Effector memory CD8-positive, alpha-beta T cell (primary cell): ENCODE data around the gene SGO2.
"Not testable (repeated sequence)": the region's sequence is repeated elsewhere in the genome, so short reads cannot be mapped to it uniquely, and the experiment has no call there.

Source experiments
- ATAC-seq: fragments of 150-1000 bp; cut with Tn5 transposase; replicated peaks from 2 replicates; pipeline ENCODE4 v1.10.0; 2021; ENCODE audit warnings: mild to moderate bottlenecking, moderate library complexity
- DNase-seq, 3 experiments: peaks; one replicate each; pipeline ENCODE4 v3.0.0; 2021
- H3K27ac Mint-ChIP-seq, 2 donors: one replicate each; pipeline ENCODE4 v1.8.0; 2022; ENCODE audit warnings: mild to moderate bottlenecking in 2 of 2, mixed read lengths in 2 of 2, moderate library complexity in 2 of 2
- H3K27me3 Mint-ChIP-seq, 2 donors: one replicate each; pipeline ENCODE4 v1.8.0; 2022; ENCODE audit warnings: mixed read lengths in 2 of 2
- H3K36me3 Mint-ChIP-seq: one replicate; pipeline ENCODE4 v1.8.0; 2022; ENCODE audit warnings: mild to moderate bottlenecking, moderate library complexity, mixed read lengths; ENCODE audit not compliant: insufficient read depth
- H3K4me1 Mint-ChIP-seq, 2 donors: one replicate each; pipeline ENCODE4 v1.8.0; 2022; ENCODE audit warnings: low read depth in 2 of 2, mixed read lengths in 2 of 2
- H3K4me3 Mint-ChIP-seq, 2 donors: one replicate each; pipeline ENCODE4 v1.8.0; 2022; ENCODE audit warnings: mild to moderate bottlenecking in 2 of 2, mixed read lengths in 2 of 2, moderate library complexity in 2 of 2
- H3K9me3 Mint-ChIP-seq, 2 donors: one replicate each; pipeline ENCODE4 v1.8.0; 2022; ENCODE audit warnings: mixed read lengths in 2 of 2

SGO2 gene

DNA sequence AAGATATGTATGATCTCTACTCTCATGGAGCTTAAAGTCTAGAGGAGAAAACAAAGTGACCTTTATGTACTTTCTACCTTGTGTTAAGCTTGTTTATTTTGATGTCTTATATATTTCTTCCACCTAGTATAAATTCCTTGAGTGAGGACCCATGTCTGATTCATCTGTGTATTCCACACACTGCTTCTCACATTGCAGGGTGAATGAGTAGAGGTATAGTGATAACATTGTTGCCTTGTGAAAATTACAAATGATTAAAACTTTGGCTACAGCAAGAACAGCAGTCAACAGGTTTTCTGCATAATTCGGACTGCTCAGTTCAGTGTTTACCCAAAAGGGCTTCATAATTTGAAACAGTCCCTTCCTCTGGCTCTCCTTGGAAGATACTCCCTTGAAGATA is 96.1 kb downstream of the SGO2 start:
- no peak overlapping the region for H3K4me3 Mint-ChIP-seq
- ATAC-seq (no peak), DNase-seq (no peak)
- H3K9me3 Mint-ChIP-seq = no peaks in the 10 kb centered on the region
- peaks cover 20 to 38% of the 10 kb centered on the region in 2 donors for H3K27me3 Mint-ChIP-seq
- no peak overlapping the region for H3K27ac Mint-ChIP-seq
- peaks cover 0 to 1% of the 10 kb centered on the region in 2 donors for H3K4me1 Mint-ChIP-seq
- no peaks in the 10 kb centered on the region for H3K36me3 Mint-ChIP-seq

- H3K4me1 Mint-ChIP-seq = no peaks in the 10 kb centered on the region
- DNase-seq (no peak), ATAC-seq (no peak)
- H3K36me3 Mint-ChIP-seq = no peaks in the 10 kb centered on the region
- no peak overlapping the region for H3K27ac Mint-ChIP-seq
- H3K4me3 Mint-ChIP-seq = no peak overlapping the region
- peaks cover 35 to 57% of the 10 kb centered on the region in 2 donors for H3K27me3 Mint-ChIP-seq
- no peaks in the 10 kb centered on the region for H3K9me3 Mint-ChIP-seq
Observed at GRCh38 chr2:200624026-200624425, 98.0 kb downstream of the SGO2 start.

- Mint-ChIP-seq H3K9me3 (no peaks in the 10 kb centered on the region), H3K4me3 (no peak overlapping the region), H3K27me3 (peaks cover 41 to 63% of the 10 kb centered on the region in 2 donors), H3K27ac (no peak overlapping the region), H3K4me1 (no peaks in the 10 kb centered on the region), H3K36me3 (no peaks in the 10 kb centered on the region)
- DNase-seq (no peak), ATAC-seq (no peak)
Observed at GRCh38 chr2:200624658-200625057, 98.7 kb downstream of the SGO2 start.

DNA sequence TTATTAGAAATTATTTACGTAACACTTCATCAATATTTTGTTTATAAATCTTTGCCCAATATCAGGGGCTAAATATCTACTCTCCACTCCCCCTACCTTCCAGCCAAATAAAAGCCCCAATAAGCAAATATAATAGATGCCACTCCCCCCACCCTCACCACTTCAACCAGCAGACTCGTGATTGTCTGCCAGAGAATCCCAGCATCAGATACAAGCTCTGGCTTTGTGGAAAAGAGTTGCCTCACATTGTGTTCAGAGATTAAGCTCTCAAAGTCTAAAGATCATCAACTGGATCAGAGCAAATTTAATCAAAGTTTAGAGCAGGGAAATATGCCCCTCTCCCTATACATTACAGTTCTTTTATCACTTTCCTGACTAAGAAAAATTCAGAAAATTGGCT is 99.3 kb downstream of the SGO2 start:
- peaks cover 46 to 69% of the 10 kb centered on the region in 2 donors for H3K27me3 Mint-ChIP-seq
- H3K36me3 Mint-ChIP-seq = no peaks in the 10 kb centered on the region
- H3K4me3 Mint-ChIP-seq = no peak overlapping the region
- DNase-seq (no peak), ATAC-seq (no peak)
- no peak overlapping the region for H3K27ac Mint-ChIP-seq
- H3K4me1 Mint-ChIP-seq = no peaks in the 10 kb centered on the region
- H3K9me3 Mint-ChIP-seq = no peaks in the 10 kb centered on the region

DNA sequence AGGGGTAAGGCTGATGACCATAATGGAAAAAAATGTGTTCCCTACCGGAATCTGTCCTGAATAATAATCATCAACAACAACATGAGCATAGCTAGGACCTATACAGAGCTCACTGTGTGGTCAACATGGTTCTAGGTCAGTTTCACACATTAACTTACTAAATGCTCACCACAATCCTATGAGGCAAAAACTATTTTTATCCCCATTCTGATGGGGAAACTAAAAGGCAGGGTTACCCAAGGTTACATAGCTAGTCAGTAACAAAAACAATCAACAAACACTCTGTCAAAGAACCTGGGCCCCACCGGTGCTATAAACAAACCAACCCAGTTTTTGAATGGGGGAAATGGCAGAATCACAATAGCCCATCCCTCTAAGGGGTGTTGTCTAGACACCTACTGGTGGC is 100.0 kb downstream of the SGO2 start:
- DNase-seq (no peak), ATAC-seq (no peak)
- peaks cover 52 to 75% of the 10 kb centered on the region in 2 donors for H3K27me3 Mint-ChIP-seq
- H3K4me3 Mint-ChIP-seq = no peak overlapping the region
- H3K36me3 Mint-ChIP-seq = no peaks in the 10 kb centered on the region
- no peaks in the 10 kb centered on the region for H3K4me1 Mint-ChIP-seq
- no peaks in the 10 kb centered on the region for H3K9me3 Mint-ChIP-seq
- no peak overlapping the region for H3K27ac Mint-ChIP-seq

GRCh38 chr2:200627110-200627770 is 101.2 kb downstream of the SGO2 start:
- no peak for ATAC-seq
- no peak for DNase-seq
- no peak overlapping the region for H3K27ac Mint-ChIP-seq
- no peaks in the 10 kb centered on the region for H3K4me1 Mint-ChIP-seq
- no peaks in the 10 kb centered on the region for H3K9me3 Mint-ChIP-seq
- no peaks in the 10 kb centered on the region for H3K36me3 Mint-ChIP-seq
- H3K4me3 Mint-ChIP-seq = no peak overlapping the region
- peaks cover 52 to 75% of the 10 kb centered on the region in 2 donors for H3K27me3 Mint-ChIP-seq

DNA sequence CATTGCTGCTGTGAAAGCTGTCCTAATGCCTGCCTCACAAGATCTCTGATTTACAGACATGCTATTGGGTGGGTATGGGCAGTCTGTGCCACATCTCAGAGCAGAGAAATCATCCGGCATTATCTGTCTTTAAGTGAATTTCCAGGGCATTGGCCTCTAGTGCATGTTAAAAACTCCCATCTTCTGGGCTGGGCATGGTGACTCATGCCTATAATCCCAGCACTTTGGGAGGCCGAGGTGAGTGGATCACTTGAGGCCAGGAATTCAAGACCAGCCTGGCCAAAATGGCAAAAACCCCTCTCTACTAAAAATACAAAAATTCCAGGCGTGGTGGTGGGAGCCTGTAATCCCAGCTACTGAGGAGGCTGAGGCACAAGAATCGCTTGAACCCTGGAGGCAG is 102.5 kb downstream of the SGO2 start:
- not testable (repeated sequence) for H3K36me3 Mint-ChIP-seq, ATAC-seq, H3K27ac Mint-ChIP-seq, H3K9me3 Mint-ChIP-seq, DNase-seq, H3K4me1 Mint-ChIP-seq, H3K4me3 Mint-ChIP-seq
- peaks cover 50 to 67% of the 10 kb centered on the region in 2 donors for H3K27me3 Mint-ChIP-seq

- DNase-seq (no peak), ATAC-seq (no peak)
- Mint-ChIP-seq H3K4me1 (no peaks in the 10 kb centered on the region), H3K27ac (no peak overlapping the region), H3K27me3 (peaks cover 69% of the 10 kb centered on the region in 2 donors), H3K9me3 (peaks cover 0 to 2% of the 10 kb centered on the region in 2 donors), H3K4me3 (no peak overlapping the region), H3K36me3 (no peaks in the 10 kb centered on the region)
Observed at GRCh38 chr2:200631287-200631686, 105.3 kb downstream of the SGO2 start.
